ENCODE data around the gene OLFML2A.

OLFML2A gene

GRCh38 chr9:124854161-124854560 lies 77.2 kb downstream of the OLFML2A start:
- DNase-seq (ENCODE audit: low read depth in 2 of 2), result no peak

GRCh38 chr9:124854822-124855221 lies 77.9 kb downstream of the OLFML2A start:
- no peak for DNase-seq (ENCODE audit: low read depth in 2 of 2)

GRCh38 chr9:124855566-124855943 lies 78.6 kb downstream of the OLFML2A start:
- DNase-seq (ENCODE audit: low read depth in 2 of 2), result no peak

GRCh38 chr9:124855944-124856765 lies 79.2 kb downstream of the OLFML2A start:
- DNase-seq (ENCODE audit: low read depth in 2 of 2), result no peak

- no peak for DNase-seq (ENCODE audit: low read depth in 2 of 2)
These were observed 80.7 kb downstream of the OLFML2A start for GRCh38 chr9:124857533-124858162.

- DNase-seq (ENCODE audit: low read depth in 2 of 2), result no peak
These were observed 81.6 kb downstream of the OLFML2A start for GRCh38 chr9:124858330-124859046.

- DNase-seq (ENCODE audit: low read depth in 2 of 2), result no peak
These were observed 83.1 kb downstream of the OLFML2A start for GRCh38 chr9:124859803-124860581.

GRCh38 chr9:124860582-124861341 lies 83.8 kb downstream of the OLFML2A start:
- no peak for DNase-seq (ENCODE audit: low read depth in 2 of 2)

GRCh38 chr9:124861342-124862229 lies 84.7 kb downstream of the OLFML2A start, which contains the start of the genes ARPC5L and RPL35:
Gene ARPC5L (plus strand): TSS chr9:124862130. CDS start chr9:124869291, 7,161 bp downstream.
Gene RPL35 (minus strand): TSS chr9:124861957. CDS start chr9:124861912, 45 bp downstream.
- DNase-seq (ENCODE audit: low read depth in 2 of 2), result peak; percentile 85 to 89

- no peak for DNase-seq (ENCODE audit: low read depth in 2 of 2)
These were observed 86.5 kb downstream of the OLFML2A start for GRCh38 chr9:124863371-124863871.

All from stimulated activated CD4-positive, alpha-beta T cell treated with anti-CD3 and anti-CD28 coated beads, Interleukin-1b, Interleukin-23, amount 100 ng/mL, for 1 hour (primary cell).